ENCODE data around the gene GREM2.

The GREM2 gene

GRCh38 chr1:240500647-240501046 lies 111.3 kb downstream of the GREM2 start:
- DNase-seq (ENCODE audit: low read depth in 2 of 2), result no peak

GRCh38 chr1:240499012-240499411 lies 112.9 kb downstream of the GREM2 start:
- no peak for DNase-seq (ENCODE audit: low read depth in 2 of 2)

GRCh38 chr1:240498335-240498734 lies 113.6 kb downstream of the GREM2 start:
- no peak for DNase-seq (ENCODE audit: low read depth in 2 of 2)

- DNase-seq (ENCODE audit: low read depth in 2 of 2), result no peak
These were observed 114.0 kb downstream of the GREM2 start for GRCh38 chr1:240497908-240498307.

GRCh38 chr1:240496941-240497340 lies 115.0 kb downstream of the GREM2 start:
- no peak for DNase-seq (ENCODE audit: low read depth in 2 of 2)

GRCh38 chr1:240496356-240496755 lies 115.6 kb downstream of the GREM2 start:
- no peak for DNase-seq (ENCODE audit: low read depth in 2 of 2)

- no peak for DNase-seq (ENCODE audit: low read depth in 2 of 2)
These were observed 116.4 kb downstream of the GREM2 start for GRCh38 chr1:240495601-240496000.

- no peak for DNase-seq (ENCODE audit: low read depth in 2 of 2)
These were observed 119.0 kb downstream of the GREM2 start for GRCh38 chr1:240492832-240493440.

- DNase-seq (ENCODE audit: low read depth in 2 of 2), result no peak
These were observed 120.2 kb downstream of the GREM2 start for GRCh38 chr1:240491796-240492195.

GRCh38 chr1:240491156-240491555 lies 120.8 kb downstream of the GREM2 start:
- DNase-seq (ENCODE audit: low read depth in 2 of 2), result no peak

- DNase-seq (ENCODE audit: low read depth in 2 of 2), result no peak
These were observed 124.5 kb downstream of the GREM2 start for GRCh38 chr1:240487493-240487892.

- no peak for DNase-seq (ENCODE audit: low read depth in 2 of 2)
These were observed 125.3 kb downstream of the GREM2 start for GRCh38 chr1:240486611-240487010.

- DNase-seq (ENCODE audit: low read depth in 2 of 2), result no peak
These were observed 127.0 kb downstream of the GREM2 start for GRCh38 chr1:240484804-240485443.

- no peak for DNase-seq (ENCODE audit: low read depth in 2 of 2)
These were observed 133.4 kb downstream of the GREM2 start for GRCh38 chr1:240478536-240478935.

- DNase-seq (ENCODE audit: low read depth in 2 of 2), result no peak
These were observed 136.1 kb downstream of the GREM2 start for GRCh38 chr1:240475832-240476231.

- no peak for DNase-seq (ENCODE audit: low read depth in 2 of 2)
These were observed 137.8 kb downstream of the GREM2 start for GRCh38 chr1:240474133-240474614.

- no peak for DNase-seq (ENCODE audit: low read depth in 2 of 2)
These were observed 143.3 kb downstream of the GREM2 start for GRCh38 chr1:240468656-240469055.

- no peak for DNase-seq (ENCODE audit: low read depth in 2 of 2)
These were observed 144.1 kb downstream of the GREM2 start for GRCh38 chr1:240467895-240468294.

GRCh38 chr1:240466509-240466908 lies 145.4 kb downstream of the GREM2 start:
- no peak for DNase-seq (ENCODE audit: low read depth in 2 of 2)

GRCh38 chr1:240465531-240465940 lies 146.4 kb downstream of the GREM2 start:
- DNase-seq (ENCODE audit: low read depth in 2 of 2), result no peak

GRCh38 chr1:240464099-240464498 lies 147.9 kb downstream of the GREM2 start:
- DNase-seq (ENCODE audit: low read depth in 2 of 2), result no peak

GRCh38 chr1:240462766-240463395 lies 149.1 kb downstream of the GREM2 start:
- no peak for DNase-seq (ENCODE audit: low read depth in 2 of 2)

GRCh38 chr1:240462277-240462676 lies 149.7 kb downstream of the GREM2 start:
- DNase-seq (ENCODE audit: low read depth in 2 of 2), result no peak
